Stomach (tissue), 4 donors: Measurements from ENCODE around the gene BTLA.

Experiments used
- CTCF ChIP-seq, 7 experiments: fragments of 450-650 bp in 4 of 7; fragments of 200-600 bp in 3 of 7; sonication (generic) in 3 of 7; IDR thresholded peaks; one replicate each; pipeline ENCODE4 v1.5.1; 2016 to 2019; ENCODE audit warnings: antibody characterized with exemption in 7 of 7, control low read depth in 2 of 7, mild to moderate bottlenecking in 1 of 7
- POLR2A ChIP-seq, 4 donors: fragments of 450-650 bp; IDR thresholded peaks; one replicate each; pipeline ENCODE4 v1.6.1; 2016; ENCODE audit warnings: antibody characterized with exemption in 4 of 4, control low read depth in 2 of 4, mild to moderate bottlenecking in 1 of 4, moderate library complexity in 1 of 4
- POLR2AphosphoS5 ChIP-seq, 3 donors: sonication (generic); formaldehyde crosslinking; IDR thresholded peaks; one replicate each; pipeline ENCODE4 v1.6.1; 2016; ENCODE audit warnings: antibody characterized with exemption in 3 of 3

DNA sequence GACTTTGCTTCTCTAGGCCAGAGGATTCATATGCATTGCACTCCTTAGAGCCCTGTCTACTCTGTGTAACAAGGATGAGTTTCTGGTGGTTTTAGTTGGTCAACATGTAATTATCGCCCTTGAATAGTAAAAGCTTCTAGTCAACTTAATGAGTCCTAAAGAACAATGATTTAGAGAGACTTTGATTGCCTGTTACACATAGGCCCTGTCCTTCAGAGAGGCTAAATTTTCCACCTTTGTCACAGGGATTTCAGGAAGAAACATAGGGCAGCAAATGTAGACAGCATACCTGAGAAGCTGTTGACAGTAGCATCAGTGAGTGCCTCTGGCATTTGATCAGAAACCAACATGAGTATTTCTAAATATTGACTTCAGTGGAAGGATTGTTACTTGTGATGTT, 7.1 kb downstream of the BTLA start:
- no peak for TF ChIP-seq CTCF (IDR thresholded peaks at IDR 0.05)
- TF ChIP-seq POLR2A (IDR thresholded peaks at IDR 0.05), result no peak
- TF ChIP-seq POLR2AphosphoS5 (IDR thresholded peaks at IDR 0.05), result no peak
